GM12892 (cell line): ENCODE results near the gene SUMO2.

Experiments used
- POLR2A ChIP-seq: IDR thresholded peaks from 2 replicates; pipeline ENCODE4 v1.6.1; 2011; ENCODE audit warnings: low read depth, low read length, control low read depth
- POLR2AphosphoS5 ChIP-seq: IDR thresholded peaks from 2 replicates; pipeline ENCODE4 v1.6.1; 2011; ENCODE audit warnings: low read depth, low read length, control low read depth
- TAF1 ChIP-seq: IDR thresholded peaks from 2 replicates; pipeline ENCODE4 v1.6.1; 2011; ENCODE audit warnings: low read depth, mild to moderate bottlenecking, control low read depth, low read length, borderline replicate concordance

DNA sequence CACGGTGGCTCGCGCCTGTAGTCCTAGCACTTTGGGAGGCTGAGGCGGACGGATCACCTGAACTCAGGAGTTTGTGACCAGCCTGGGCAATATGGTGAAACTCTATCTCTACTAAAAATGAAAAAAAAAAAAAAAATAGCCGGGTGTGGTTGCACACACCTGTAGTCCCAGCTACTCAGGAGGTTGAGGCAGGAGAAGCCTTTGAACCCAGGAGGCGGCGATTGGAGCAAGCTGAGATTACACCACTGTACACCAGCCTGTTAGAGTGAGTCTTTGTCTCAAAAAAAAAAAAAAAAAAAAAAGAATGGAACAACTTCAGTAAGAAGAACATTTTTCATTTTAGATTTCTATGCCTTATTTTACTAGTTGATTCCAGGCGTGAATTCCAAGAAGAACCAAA, 25.4 kb upstream of the SUMO2 start:
- no peak for TF ChIP-seq POLR2A
- no peak for TF ChIP-seq TAF1
- no peak for TF ChIP-seq POLR2AphosphoS5
